H1 (cell line): ENCODE results near the gene C20orf144. TPM values are rescaled to one million over a fixed set of nuclear protein-coding genes. Genes with fewer than 3 reads are reported as not detected.

Source experiments
- CHD2 ChIP-seq: IDR thresholded peaks from 2 replicates; pipeline ENCODE4 v1.6.1; 2012; ENCODE audit warnings: low read length, improper control_type of control experiment
- CREB1 ChIP-seq: IDR thresholded peaks from 2 replicates; pipeline ENCODE4 v1.6.1; 2012; ENCODE audit warnings: inconsistent platforms
- HDAC2 ChIP-seq, 2 experiments: fragments of 300-600 bp in 1 of 2; sonication (generic) in 1 of 2; IDR thresholded peaks; 2 replicates each; pipeline ENCODE4 v1.6.1; 2011 to 2012; ENCODE audit warnings: low read depth in 2 of 2, low read length in 2 of 2, mild to moderate bottlenecking in 2 of 2, moderate library complexity in 2 of 2, borderline replicate concordance in 1 of 2, inconsistent platforms in 1 of 2
- POLR2AphosphoS5 ChIP-seq: IDR thresholded peaks from 2 replicates; pipeline ENCODE4 v1.6.1; 2011; ENCODE audit warnings: low read depth, low read length
- SAP30 ChIP-seq: fragments of 300-600 bp; sonication (generic); IDR thresholded peaks from 2 replicates; pipeline ENCODE4 v1.7.1; 2012; ENCODE audit warnings: low read length, moderate library complexity, mild to moderate bottlenecking, inconsistent platforms; ENCODE audit not compliant: insufficient read depth, insufficient replicate concordance
- SIN3A ChIP-seq, 2 experiments: IDR thresholded peaks in 1 of 2; conservative IDR thresholded peaks in 1 of 2; 2 replicates each; pipeline ENCODE4 v1.6.1; 2011 to 2012; ENCODE audit warnings: low read length in 2 of 2, improper control_type of control experiment in 1 of 2, low read depth in 1 of 2, mild to moderate bottlenecking in 1 of 2
- polyA plus RNA-seq, 7 experiments: library from polyadenylated mRNA; depleted of rRNA in 3 of 7; stranded (reverse) in 5 of 7; unstranded in 2 of 7; fragments of >200 nt in 5 of 7; fragments of 200-250 nt in 2 of 7; gene quantifications; 1 replicate in 5 of 7; 2 replicates in 1 of 7; 4 replicates in 1 of 7; pipeline versions ENCODE4 v1.2.1 to v1.2.3, GENCODE V29; 2011 to 2013; ENCODE audit warnings: missing spikeins in 2 of 7, mixed read lengths in 2 of 7
- total RNA-seq: library from RNA; stranded (reverse); fragmentation: NEBNext Ultra II Directional; extraction: Animal tissue kit (Norgen Biotek cat#: 25700); gene quantifications from 2 replicates; pipeline ENCODE4 v1.2.1, GENCODE V29; 2021
- TF ChIP-seq, protein P1 (sequence below): fragments of 300-600 bp; sonication (generic); IDR thresholded peaks from 2 replicates; pipeline ENCODE4 v1.7.1; 2012; ENCODE audit warnings: low read length, moderate library complexity, mild to moderate bottlenecking, inconsistent platforms; ENCODE audit not compliant: insufficient replicate concordance
- TF ChIP-seq, protein P2 (sequence below): IDR thresholded peaks from 2 replicates; pipeline ENCODE4 v1.6.1; 2012; ENCODE audit warnings: inconsistent platforms

C20orf144 gene
- total and polyA plus RNA-seq, 2 of the 8 experiments (the other 6 are each of a cell fraction or from before 2014, with no cell fraction given): 0.21 to 0.24 TPM

DNA sequence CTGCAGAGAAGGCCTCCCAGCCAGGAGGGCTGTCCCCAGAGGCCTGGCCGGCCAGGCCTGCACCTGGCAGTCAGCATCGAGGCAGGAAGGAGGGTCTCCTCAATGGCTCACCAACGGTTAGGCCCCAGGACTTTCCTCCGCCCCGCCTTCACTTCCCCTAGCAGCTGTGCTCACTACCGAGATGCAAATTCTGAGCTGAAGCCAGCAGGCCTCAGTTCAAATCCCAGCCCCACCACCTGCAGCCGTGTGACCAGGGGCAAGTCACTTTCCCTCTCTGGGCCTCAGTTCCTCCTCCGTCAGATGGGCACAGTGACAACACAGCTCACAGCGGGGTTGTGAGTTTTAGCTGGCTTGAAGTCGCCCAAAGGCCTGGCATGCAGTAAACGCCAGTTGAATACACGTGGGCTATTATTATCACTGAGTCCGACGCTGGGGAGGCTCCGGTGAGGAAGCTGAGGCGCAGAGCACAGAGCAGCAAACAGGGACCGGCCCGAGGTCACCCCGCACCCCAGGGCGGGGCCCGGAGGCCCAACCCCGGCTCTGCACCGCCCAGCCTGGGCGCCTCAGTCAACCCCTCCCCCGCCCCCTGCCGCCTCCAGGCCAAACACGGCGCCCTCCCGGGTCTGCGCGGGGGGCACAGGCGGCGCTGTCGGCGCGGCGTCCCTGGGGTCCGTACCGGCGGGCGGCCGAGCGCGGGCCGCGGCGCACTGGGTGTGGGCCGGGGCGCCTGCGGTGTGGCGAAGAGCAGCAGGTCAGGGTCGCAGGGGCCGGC lies 23.4 kb downstream of the C20orf144 start (continued):
- TF ChIP-seq, protein P1, sequence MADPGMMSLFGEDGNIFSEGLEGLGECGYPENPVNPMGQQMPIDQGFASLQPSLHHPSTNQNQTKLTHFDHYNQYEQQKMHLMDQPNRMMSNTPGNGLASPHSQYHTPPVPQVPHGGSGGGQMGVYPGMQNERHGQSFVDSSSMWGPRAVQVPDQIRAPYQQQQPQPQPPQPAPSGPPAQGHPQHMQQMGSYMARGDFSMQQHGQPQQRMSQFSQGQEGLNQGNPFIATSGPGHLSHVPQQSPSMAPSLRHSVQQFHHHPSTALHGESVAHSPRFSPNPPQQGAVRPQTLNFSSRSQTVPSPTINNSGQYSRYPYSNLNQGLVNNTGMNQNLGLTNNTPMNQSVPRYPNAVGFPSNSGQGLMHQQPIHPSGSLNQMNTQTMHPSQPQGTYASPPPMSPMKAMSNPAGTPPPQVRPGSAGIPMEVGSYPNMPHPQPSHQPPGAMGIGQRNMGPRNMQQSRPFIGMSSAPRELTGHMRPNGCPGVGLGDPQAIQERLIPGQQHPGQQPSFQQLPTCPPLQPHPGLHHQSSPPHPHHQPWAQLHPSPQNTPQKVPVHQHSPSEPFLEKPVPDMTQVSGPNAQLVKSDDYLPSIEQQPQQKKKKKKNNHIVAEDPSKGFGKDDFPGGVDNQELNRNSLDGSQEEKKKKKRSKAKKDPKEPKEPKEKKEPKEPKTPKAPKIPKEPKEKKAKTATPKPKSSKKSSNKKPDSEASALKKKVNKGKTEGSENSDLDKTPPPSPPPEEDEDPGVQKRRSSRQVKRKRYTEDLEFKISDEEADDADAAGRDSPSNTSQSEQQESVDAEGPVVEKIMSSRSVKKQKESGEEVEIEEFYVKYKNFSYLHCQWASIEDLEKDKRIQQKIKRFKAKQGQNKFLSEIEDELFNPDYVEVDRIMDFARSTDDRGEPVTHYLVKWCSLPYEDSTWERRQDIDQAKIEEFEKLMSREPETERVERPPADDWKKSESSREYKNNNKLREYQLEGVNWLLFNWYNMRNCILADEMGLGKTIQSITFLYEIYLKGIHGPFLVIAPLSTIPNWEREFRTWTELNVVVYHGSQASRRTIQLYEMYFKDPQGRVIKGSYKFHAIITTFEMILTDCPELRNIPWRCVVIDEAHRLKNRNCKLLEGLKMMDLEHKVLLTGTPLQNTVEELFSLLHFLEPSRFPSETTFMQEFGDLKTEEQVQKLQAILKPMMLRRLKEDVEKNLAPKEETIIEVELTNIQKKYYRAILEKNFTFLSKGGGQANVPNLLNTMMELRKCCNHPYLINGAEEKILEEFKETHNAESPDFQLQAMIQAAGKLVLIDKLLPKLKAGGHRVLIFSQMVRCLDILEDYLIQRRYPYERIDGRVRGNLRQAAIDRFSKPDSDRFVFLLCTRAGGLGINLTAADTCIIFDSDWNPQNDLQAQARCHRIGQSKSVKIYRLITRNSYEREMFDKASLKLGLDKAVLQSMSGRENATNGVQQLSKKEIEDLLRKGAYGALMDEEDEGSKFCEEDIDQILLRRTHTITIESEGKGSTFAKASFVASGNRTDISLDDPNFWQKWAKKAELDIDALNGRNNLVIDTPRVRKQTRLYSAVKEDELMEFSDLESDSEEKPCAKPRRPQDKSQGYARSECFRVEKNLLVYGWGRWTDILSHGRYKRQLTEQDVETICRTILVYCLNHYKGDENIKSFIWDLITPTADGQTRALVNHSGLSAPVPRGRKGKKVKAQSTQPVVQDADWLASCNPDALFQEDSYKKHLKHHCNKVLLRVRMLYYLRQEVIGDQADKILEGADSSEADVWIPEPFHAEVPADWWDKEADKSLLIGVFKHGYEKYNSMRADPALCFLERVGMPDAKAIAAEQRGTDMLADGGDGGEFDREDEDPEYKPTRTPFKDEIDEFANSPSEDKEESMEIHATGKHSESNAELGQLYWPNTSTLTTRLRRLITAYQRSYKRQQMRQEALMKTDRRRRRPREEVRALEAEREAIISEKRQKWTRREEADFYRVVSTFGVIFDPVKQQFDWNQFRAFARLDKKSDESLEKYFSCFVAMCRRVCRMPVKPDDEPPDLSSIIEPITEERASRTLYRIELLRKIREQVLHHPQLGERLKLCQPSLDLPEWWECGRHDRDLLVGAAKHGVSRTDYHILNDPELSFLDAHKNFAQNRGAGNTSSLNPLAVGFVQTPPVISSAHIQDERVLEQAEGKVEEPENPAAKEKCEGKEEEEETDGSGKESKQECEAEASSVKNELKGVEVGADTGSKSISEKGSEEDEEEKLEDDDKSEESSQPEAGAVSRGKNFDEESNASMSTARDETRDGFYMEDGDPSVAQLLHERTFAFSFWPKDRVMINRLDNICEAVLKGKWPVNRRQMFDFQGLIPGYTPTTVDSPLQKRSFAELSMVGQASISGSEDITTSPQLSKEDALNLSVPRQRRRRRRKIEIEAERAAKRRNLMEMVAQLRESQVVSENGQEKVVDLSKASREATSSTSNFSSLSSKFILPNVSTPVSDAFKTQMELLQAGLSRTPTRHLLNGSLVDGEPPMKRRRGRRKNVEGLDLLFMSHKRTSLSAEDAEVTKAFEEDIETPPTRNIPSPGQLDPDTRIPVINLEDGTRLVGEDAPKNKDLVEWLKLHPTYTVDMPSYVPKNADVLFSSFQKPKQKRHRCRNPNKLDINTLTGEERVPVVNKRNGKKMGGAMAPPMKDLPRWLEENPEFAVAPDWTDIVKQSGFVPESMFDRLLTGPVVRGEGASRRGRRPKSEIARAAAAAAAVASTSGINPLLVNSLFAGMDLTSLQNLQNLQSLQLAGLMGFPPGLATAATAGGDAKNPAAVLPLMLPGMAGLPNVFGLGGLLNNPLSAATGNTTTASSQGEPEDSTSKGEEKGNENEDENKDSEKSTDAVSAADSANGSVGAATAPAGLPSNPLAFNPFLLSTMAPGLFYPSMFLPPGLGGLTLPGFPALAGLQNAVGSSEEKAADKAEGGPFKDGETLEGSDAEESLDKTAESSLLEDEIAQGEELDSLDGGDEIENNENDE: no peak
- peak; percentile 78 for TF ChIP-seq SAP30
- TF ChIP-seq CHD2: no peak
- peak; percentile 47; the same call in 1 of the 2 replicates for TF ChIP-seq POLR2AphosphoS5
- TF ChIP-seq CREB1: no peak
- peak in 1 of 2 experiments; percentile 80; a peak in 1 of 4 replicates for TF ChIP-seq HDAC2 (IDR thresholded peaks at IDR 0.05; ENCODE audit: borderline replicate concordance in 1 of 2, low read depth in 2 of 2, low read length in 2 of 2)
- 0 out of 4 replicates have a peak, but pooled peaks have one; percentile 9 to 25 for TF ChIP-seq SIN3A (conservative IDR thresholded peaks at IDR 0.05 in 1 of 2, IDR thresholded peaks at IDR 0.05 in 1 of 2; ENCODE audit: low read depth in 1 of 2, low read length in 2 of 2)
- TF ChIP-seq, protein P2, sequence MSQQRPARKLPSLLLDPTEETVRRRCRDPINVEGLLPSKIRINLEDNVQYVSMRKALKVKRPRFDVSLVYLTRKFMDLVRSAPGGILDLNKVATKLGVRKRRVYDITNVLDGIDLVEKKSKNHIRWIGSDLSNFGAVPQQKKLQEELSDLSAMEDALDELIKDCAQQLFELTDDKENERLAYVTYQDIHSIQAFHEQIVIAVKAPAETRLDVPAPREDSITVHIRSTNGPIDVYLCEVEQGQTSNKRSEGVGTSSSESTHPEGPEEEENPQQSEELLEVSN: 0 out of 2 replicates have a peak, but pooled peaks have one; percentile 30
